Tibial nerve (tissue), 4 donors: ENCODE data around the gene VPS4B. TPM values are rescaled to one million over a fixed set of nuclear protein-coding genes. Genes with fewer than 3 reads are reported as not detected.

Source experiments
- DNase-seq, 2 donors: peaks; one replicate each; pipeline ENCODE4 v3.0.0-alpha.2; 2019; ENCODE audit warnings: low spot score in 2 of 2
- H3K27ac ChIP-seq, 4 donors: fragments of 200-600 bp; sonication (generic) in 3 of 4; one replicate each; pipeline ENCODE4 v1.5.1; 2017 to 2019; ENCODE audit warnings: mild to moderate bottlenecking in 1 of 4
- H3K27me3 ChIP-seq, 2 donors: fragments of 200-600 bp; sonication (generic) in 1 of 2; one replicate each; pipeline versions ENCODE4 v1.5.1 to v1.6.0; 2017 to 2019
- H3K36me3 ChIP-seq, 3 donors: fragments of 200-600 bp; sonication (generic); one replicate each; pipeline ENCODE4 v1.5.1; 2018 to 2019
- H3K4me1 ChIP-seq, 4 donors: fragments of 200-600 bp; sonication (generic) in 3 of 4; one replicate each; pipeline ENCODE4 v1.5.1; 2017 to 2019
- H3K4me3 ChIP-seq, 4 donors: fragments of 200-600 bp; sonication (generic) in 3 of 4; one replicate each; pipeline ENCODE4 v1.5.1; 2017 to 2019; ENCODE audit warnings: mild to moderate bottlenecking in 1 of 4, moderate library complexity in 1 of 4
- H3K9me3 ChIP-seq, 4 donors: fragments of 200-600 bp; sonication (generic) in 3 of 4; one replicate each; pipeline ENCODE4 v1.5.1; 2017 to 2019
- EP300 ChIP-seq, 2 donors: sonication (generic); formaldehyde crosslinking; IDR thresholded peaks; one replicate each; pipeline ENCODE4 v1.6.1; 2017; ENCODE audit warnings: antibody characterized with exemption in 2 of 2, mild to moderate bottlenecking in 1 of 2
- POLR2A ChIP-seq, 2 donors: fragments of 450-650 bp; IDR thresholded peaks; one replicate each; pipeline ENCODE4 v1.6.1; 2017; ENCODE audit warnings: antibody characterized with exemption in 2 of 2, mild to moderate bottlenecking in 2 of 2, moderate library complexity in 2 of 2
- WGBS, 2 donors: methylation state at CpG; one replicate each; pipeline ENCODE4 v1.1.5; 2018; 5-methylcytosine and 5-hydroxymethylcytosine counted together
- total RNA-seq, 4 donors: library from RNA; depleted of rRNA; stranded (reverse); fragments of >200 nt; gene quantifications; one replicate each; pipeline ENCODE4 v1.1.0, GENCODE V29; 2016
- TF ChIP-seq, protein P1 (sequence below), 5 experiments: fragments of 200-600 bp in 3 of 5; fragments of 450-650 bp in 2 of 5; sonication (generic) in 3 of 5; IDR thresholded peaks; one replicate each; pipeline ENCODE4 v1.5.1; 2016 to 2019; ENCODE audit warnings: antibody characterized with exemption in 5 of 5, mild to moderate bottlenecking in 3 of 5, moderate library complexity in 2 of 5

Gene VPS4B
- total RNA-seq, 4 donors from 2014 or later: 33.4 to 43.2 (median 36.2) TPM

DNA sequence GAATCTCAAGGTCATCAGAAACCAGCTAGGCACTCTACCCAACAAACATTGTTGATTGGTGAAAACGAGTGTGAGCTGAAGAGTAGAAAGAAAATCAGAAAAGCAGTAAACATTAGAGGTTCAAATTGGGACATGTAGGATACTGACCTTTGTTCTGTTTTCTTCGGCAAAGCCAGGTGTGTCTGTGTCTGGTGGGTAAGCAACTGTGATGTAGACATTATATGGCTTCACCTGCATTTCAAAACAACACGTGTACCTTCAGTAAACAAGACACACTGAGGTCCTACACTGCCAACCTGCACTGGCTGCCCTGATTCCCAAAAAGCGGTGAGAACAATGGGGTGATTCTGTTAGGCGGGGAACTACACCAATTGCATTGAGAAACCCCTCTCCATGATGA is 78.0 kb downstream of the VPS4B start:
- Histone ChIP-seq H3K9me3 (no peaks in the 10 kb centered on the region), H3K27me3 (no peaks in the 10 kb centered on the region), H3K36me3 (peaks cover 0 to 87% (median 13%) of the 10 kb centered on the region in 3 donors), H3K4me3 (no peak overlapping the region), H3K4me1 (peaks cover 0 to 14% (median 0%) of the 10 kb centered on the region in 4 donors), H3K27ac (no peak overlapping the region)
- no peak for DNase-seq
- WGBS, 2 donors: 87 to 93% methylated on average over 5 of the region's 5 CpGs
- no peak for TF ChIP-seq POLR2A (IDR thresholded peaks at IDR 0.05)
- TF ChIP-seq, protein P1, sequence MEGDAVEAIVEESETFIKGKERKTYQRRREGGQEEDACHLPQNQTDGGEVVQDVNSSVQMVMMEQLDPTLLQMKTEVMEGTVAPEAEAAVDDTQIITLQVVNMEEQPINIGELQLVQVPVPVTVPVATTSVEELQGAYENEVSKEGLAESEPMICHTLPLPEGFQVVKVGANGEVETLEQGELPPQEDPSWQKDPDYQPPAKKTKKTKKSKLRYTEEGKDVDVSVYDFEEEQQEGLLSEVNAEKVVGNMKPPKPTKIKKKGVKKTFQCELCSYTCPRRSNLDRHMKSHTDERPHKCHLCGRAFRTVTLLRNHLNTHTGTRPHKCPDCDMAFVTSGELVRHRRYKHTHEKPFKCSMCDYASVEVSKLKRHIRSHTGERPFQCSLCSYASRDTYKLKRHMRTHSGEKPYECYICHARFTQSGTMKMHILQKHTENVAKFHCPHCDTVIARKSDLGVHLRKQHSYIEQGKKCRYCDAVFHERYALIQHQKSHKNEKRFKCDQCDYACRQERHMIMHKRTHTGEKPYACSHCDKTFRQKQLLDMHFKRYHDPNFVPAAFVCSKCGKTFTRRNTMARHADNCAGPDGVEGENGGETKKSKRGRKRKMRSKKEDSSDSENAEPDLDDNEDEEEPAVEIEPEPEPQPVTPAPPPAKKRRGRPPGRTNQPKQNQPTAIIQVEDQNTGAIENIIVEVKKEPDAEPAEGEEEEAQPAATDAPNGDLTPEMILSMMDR (IDR thresholded peaks at IDR 0.05): no peak
- TF ChIP-seq EP300 (IDR thresholded peaks at IDR 0.05): no peak

DNA sequence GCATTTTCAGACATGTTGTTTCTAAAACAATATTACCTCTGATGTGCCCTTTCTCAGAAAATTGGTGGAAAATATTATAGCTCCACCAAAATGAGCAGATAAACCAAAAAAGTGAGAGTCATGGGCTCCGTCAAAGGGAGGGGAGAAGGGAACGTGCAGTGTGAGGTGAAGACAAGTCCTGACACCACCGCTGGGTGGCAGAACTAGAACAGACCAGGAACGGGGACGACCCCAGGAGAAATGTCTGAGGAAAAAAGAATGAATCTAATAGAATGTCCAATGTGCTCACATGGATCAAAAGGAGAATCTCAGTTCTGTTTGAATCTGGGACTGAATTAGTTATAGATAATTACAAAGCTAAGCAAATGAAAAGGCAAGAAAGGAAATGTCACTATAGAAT is 80.1 kb downstream of the VPS4B start:
- peaks cover 0 to 84% (median 15%) of the 10 kb centered on the region in 3 donors for H3K36me3 ChIP-seq
- TF ChIP-seq, protein P1 (IDR thresholded peaks at IDR 0.05): peak in 4 of 5 experiments; percentile 17 to 43 (median 30)
- TF ChIP-seq POLR2A (IDR thresholded peaks at IDR 0.05) (no peak), EP300 (IDR thresholded peaks at IDR 0.05) (no peak)
- WGBS, 2 donors: 26 to 29% methylated on average over 5 of the region's 5 CpGs
- peaks cover 0 to 21% (median 0%) of the 10 kb centered on the region in 4 donors for H3K4me1 ChIP-seq
- no peak overlapping the region for H3K27ac ChIP-seq
- no peak overlapping the region for H3K4me3 ChIP-seq
- DNase-seq: peak in 1 of 2 donors; percentile 40
- H3K9me3 ChIP-seq: no peaks in the 10 kb centered on the region
- no peaks in the 10 kb centered on the region for H3K27me3 ChIP-seq

DNA sequence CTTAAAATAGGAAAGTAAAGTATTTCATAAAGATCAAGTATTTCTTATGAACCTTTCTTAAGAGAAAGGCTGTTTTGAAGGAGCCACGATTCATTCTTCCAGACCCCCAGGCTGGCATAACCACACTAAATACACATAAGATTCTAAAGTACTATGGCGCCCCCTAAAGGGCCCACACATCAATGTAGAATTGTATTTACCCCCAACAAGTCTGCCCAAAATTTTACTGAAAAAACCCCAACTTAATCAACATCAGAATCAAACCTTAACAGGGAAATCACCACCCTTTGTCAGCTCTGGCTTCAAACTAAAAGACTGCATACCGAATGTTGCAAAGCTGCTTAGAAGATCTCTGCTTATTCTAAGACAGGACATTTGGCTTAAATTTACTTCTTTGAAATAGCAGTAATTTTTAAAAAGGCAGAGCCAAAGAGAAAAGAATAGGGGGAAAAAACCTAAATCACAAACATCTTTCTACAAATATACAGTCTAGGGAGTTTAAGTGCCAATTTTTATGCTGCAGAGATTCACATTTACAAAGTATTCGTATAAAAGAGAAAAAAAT is 82.3 kb downstream of the VPS4B start:
- Histone ChIP-seq H3K9me3 (no peaks in the 10 kb centered on the region), H3K4me1 (peaks cover 0 to 36% (median 0%) of the 10 kb centered on the region in 4 donors), H3K36me3 (peaks cover 0 to 75% (median 15%) of the 10 kb centered on the region in 3 donors), H3K27me3 (no peaks in the 10 kb centered on the region), H3K27ac (peak overlapping the region in 1 of 4 donors; percentile 90), H3K4me3 (no peak overlapping the region)
- 15 to 32% methylated on average over 4 of the region's 4 CpGs for WGBS, 2 donors
- TF ChIP-seq POLR2A (IDR thresholded peaks at IDR 0.05): no peak
- TF ChIP-seq, protein P1 (IDR thresholded peaks at IDR 0.05): peak; percentile 37 to 62 (median 54)
- peak in 1 of 2 donors; percentile 54 for DNase-seq

Other genes with a start within 250 kb of the VPS4B start
- gene BCL2, start 102.7 kb downstream of the VPS4B start, total RNA-seq: 10 to 100 TPM; 54.7 to 79.1 (median 67.0) TPM
- 10 to 100 TPM; 44.1 to 62.4 (median 54.8) TPM for gene KDSR, start 55.3 kb downstream of the VPS4B start, total RNA-seq
- not detected for gene SERPINB5, start 54.5 kb upstream of the VPS4B start, total RNA-seq
- gene SERPINB12, start 119.9 kb upstream of the VPS4B start, total RNA-seq: not detected
- not detected for gene SERPINB13, start 164.9 kb upstream of the VPS4B start, total RNA-seq
- gene SERPINB4, start 221.8 kb upstream of the VPS4B start, total RNA-seq: not detected
- gene SERPINB3, start 239.4 kb upstream of the VPS4B start, total RNA-seq: not detected